K562 (cell line): ENCODE measurements around the gene TNFRSF13B. TPM values are rescaled to one million over a fixed set of nuclear protein-coding genes. Genes with fewer than 3 reads are reported as not detected.

Experiments
- ATAC-seq: fragments of 200-7000 bp; cut with Tn5 transposase; 3 replicates; pipeline ENCODE4 v1.9.1; 2020; ENCODE audit warnings: moderate library complexity
- BruUV-seq: library from RNA; stranded (reverse); fragments of 400-500 nt; replicated peaks from 2 replicates; lab custom pipeline; 2021; lab: Mats Ljungman, UMichigan
- CTCF ChIA-PET: fragments of 300-600 bp; formaldehyde crosslinking; extraction: SDS; loops from one replicate; lab custom pipeline; 2021; ENCODE audit warnings: low intra/inter-chr PET ratio; lab: Yijun Ruan, JAX
- POLR2A ChIA-PET: fragments of 300-600, 350-650 bp; sonication (Branson Sonifier 250); formaldehyde crosslinking; extraction: SDS; loops from one replicate; lab custom pipeline; 2021; ENCODE audit warnings: antibody characterized with exemption, inconsistent platforms; lab: Yijun Ruan, JAX
- DNase-seq, 4 experiments: peaks; one replicate each; pipeline versions ENCODE4 v3.0.0 to v3.0.0-alpha.2; 2011 to 2018; ENCODE audit warnings: low spot score in 3 of 4, mixed read lengths in 3 of 4; ENCODE audit errors: extremely low read depth in 1 of 4
- FAIRE-seq: peaks from 2 replicates; lab custom pipeline; 2011; peaks lifted over from hg19 to GRCh38; lab: Jason Lieb, UNC
- H2AFZ ChIP-seq: 2 replicates; pipeline ENCODE4 v1.6.0; 2011; ENCODE audit warnings: low read depth, low read length, control low read depth, inconsistent platforms
- H3K27ac ChIP-seq: fragments of 200-600 bp; 3 replicates; pipeline ENCODE4 v1.8.0; 2011; ENCODE audit warnings: low read depth, mild to moderate bottlenecking, control low read depth, inconsistent platforms, low read length, moderate library complexity, mixed read lengths; ENCODE audit errors: extremely low read depth
- H3K27me3 ChIP-seq, 2 experiments: fragments of 300-600 bp in 1 of 2; 2 replicates in 1 of 2; 3 replicates in 1 of 2; pipeline versions ENCODE4 v1.6.0 to v1.8.0; 2011; ENCODE audit warnings: inconsistent platforms in 2 of 2, low read length in 2 of 2, mild to moderate bottlenecking in 1 of 2, mixed read lengths in 1 of 2, moderate library complexity in 1 of 2; ENCODE audit not compliant: control insufficient read depth in 2 of 2, insufficient read depth in 2 of 2
- H3K36me3 ChIP-seq: fragments of 300-600 bp; 3 replicates; pipeline ENCODE4 v1.8.0; 2011; ENCODE audit warnings: mild to moderate bottlenecking, low read length, inconsistent platforms; ENCODE audit not compliant: control insufficient read depth, insufficient read depth
- H3K4me1 ChIP-seq, 2 experiments: fragments of 200-600 bp in 1 of 2; replicated peaks in 1 of 2; 2 replicates in 1 of 2; 3 replicates in 1 of 2; pipeline versions ENCODE4 v1.5.1 to v1.8.0; 2011; ENCODE audit warnings: inconsistent platforms in 2 of 2, low read length in 2 of 2, mild to moderate bottlenecking in 1 of 2, mixed read lengths in 1 of 2, moderate library complexity in 1 of 2; ENCODE audit not compliant: control insufficient read depth in 2 of 2, insufficient read depth in 2 of 2
- H3K4me2 ChIP-seq: 2 replicates; pipeline ENCODE4 v1.6.1; 2011; ENCODE audit warnings: low read length, control low read depth, inconsistent platforms, mixed read lengths; ENCODE audit not compliant: insufficient read depth
- H3K4me3 ChIP-seq: fragments of 200-600 bp; sonication (generic), shearing (Covaris generic); 2 replicates; pipeline ENCODE4 v1.5.1; 2016; ENCODE audit warnings: control low read depth, inconsistent platforms
- H3K79me2 ChIP-seq: fragments of 200-600 bp; 3 replicates; pipeline ENCODE4 v1.8.0; 2011; ENCODE audit warnings: low read length, inconsistent platforms; ENCODE audit not compliant: control insufficient read depth, insufficient read depth
- H3K9ac ChIP-seq, 2 experiments: 2 replicates each; pipeline versions ENCODE4 v1.6.0 to v1.6.1; 2011; ENCODE audit warnings: low read depth in 2 of 2, low read length in 2 of 2, control low read depth in 1 of 2, inconsistent platforms in 1 of 2, mild to moderate bottlenecking in 1 of 2, mixed read lengths in 1 of 2; ENCODE audit not compliant: insufficient read depth in 1 of 2
- H3K9me1 ChIP-seq: one replicate; pipeline ENCODE4 v1.6.0; 2011; ENCODE audit warnings: inconsistent platforms, mild to moderate bottlenecking, low read length, moderate library complexity; ENCODE audit not compliant: control insufficient read depth, insufficient read depth
- H3K9me3 ChIP-seq: replicated peaks from 2 replicates; pipeline ENCODE4 v1.5.1; 2011; ENCODE audit warnings: low read depth, low read length, inconsistent platforms; ENCODE audit not compliant: control insufficient read depth, insufficient read depth
- H4K20me1 ChIP-seq: replicated peaks from 2 replicates; pipeline ENCODE4 v1.6.1; 2011; ENCODE audit warnings: low read length, inconsistent platforms, mixed read lengths; ENCODE audit not compliant: control insufficient read depth, insufficient read depth
- DPF2 ChIP-seq: fragments of 450-650 bp; IDR thresholded peaks from 2 replicates; pipeline ENCODE4 v1.6.1; 2016
- GABPB1 ChIP-seq: sonication (generic); formaldehyde crosslinking; IDR thresholded peaks from 2 replicates; pipeline ENCODE4 v1.8.0; 2022; ENCODE audit warnings: mild to moderate bottlenecking, missing genetic modification reagents
- HDAC1 ChIP-seq, 2 experiments: fragments of 450-650 bp; IDR thresholded peaks; 2 replicates each; pipeline ENCODE4 v1.6.1; 2016 to 2017; ENCODE audit warnings: inconsistent platforms in 1 of 2, mild to moderate bottlenecking in 1 of 2, moderate library complexity in 1 of 2
- TAF1 ChIP-seq: IDR thresholded peaks from 2 replicates; pipeline ENCODE4 v1.6.1; 2011; ENCODE audit warnings: mild to moderate bottlenecking, low read length, moderate library complexity; ENCODE audit not compliant: insufficient read depth, control insufficient read depth, severe bottlenecking; ENCODE audit errors: extremely low read depth
- TFE3 ChIP-seq: fragments of 450-650 bp; formaldehyde crosslinking; IDR thresholded peaks from 2 replicates; pipeline ENCODE4 v1.4.0; 2020; ENCODE audit warnings: mild to moderate bottlenecking, mixed read lengths
- ZC3H4 ChIP-seq: sonication (generic); formaldehyde crosslinking; IDR thresholded peaks from 2 replicates; pipeline ENCODE4 v1.9.0; 2021; ENCODE audit warnings: missing genetic modification reagents, borderline replicate concordance
- ZNF740 ChIP-seq, 3 experiments: fragments of 200-800 bp in 1 of 3; sonication (Bioruptor generic) in 1 of 3; sonication (generic) in 1 of 3; formaldehyde crosslinking in 1 of 3; IDR thresholded peaks; 2 replicates each; pipeline versions ENCODE4 v1.6.1 to v1.8.0; 2016 to 2022; ENCODE audit warnings: mild to moderate bottlenecking in 2 of 3, missing compliant biosample characterization in 2 of 3, missing genetic modification characterization in 2 of 3, missing genetic modification reagents in 1 of 3
- ZNF76 ChIP-seq: fragments of 250-450 bp; sonication (Bioruptor Pico); IDR thresholded peaks from 2 replicates; pipeline ENCODE4 v1.4.0; 2020; ENCODE audit warnings: mild to moderate bottlenecking, moderate library complexity, borderline replicate concordance
- WGBS: fragments of 100-300 bp; shearing (Covaris generic); methylation state at CpG from one replicate; pipeline ENCODE4 v1.1.6; 2016; ENCODE audit warnings: low coverage, mixed read lengths; ENCODE audit not compliant: insufficient coverage; ENCODE audit errors: missing lambda C conversion rate; 5-methylcytosine and 5-hydroxymethylcytosine counted together
- in situ Hi-C: fragments of 300-500 bp; cut with MboI; formaldehyde crosslinking; loops from 4 replicates; pipeline ENCODE4 v1.15.0; 2018; ENCODE audit warnings: inconsistent platforms, mixed read lengths
- intact Hi-C: fragments of 100-400 bp; cut with micrococcal nuclease; formaldehyde crosslinking; loops from 2 replicates; pipeline ENCODE4 v1.14.2; 2022
- polyA plus RNA-seq, 8 experiments: library from polyadenylated mRNA; depleted of rRNA in 4 of 8; stranded (reverse) in 5 of 8; unstranded in 3 of 8; fragments of >200 nt; fragmentation: Nextera tagmentation in 2 of 8; fragmentation: Illumina TruSeq in 1 of 8; extraction: Ambion mirVana in 2 of 8; extraction: Trizol in 1 of 8; gene quantifications; 2 replicates each; pipeline versions ENCODE4 v1.2.1 to v1.2.3, GENCODE V29; 2011 to 2014; ENCODE audit warnings: inconsistent platforms in 1 of 8, missing spikeins in 1 of 8
- total RNA-seq, 7 experiments: library from RNA; depleted of rRNA in 6 of 7; stranded (reverse); fragments of >200 nt in 6 of 7; fragmentation: Illumina TruSeq in 2 of 7; extraction: Trizol in 2 of 7; gene quantifications; 2 replicates each; pipeline versions ENCODE4 v1.2.1 to v1.2.3, GENCODE V29; 2011 to 2021; ENCODE audit warnings: low replicate concordance in 1 of 7
- TF ChIP-seq, protein P1 (sequence below): fragments of 250-450 bp; sonication (Bioruptor Pico); IDR thresholded peaks from 2 replicates; pipeline ENCODE4 v1.4.0; 2020; ENCODE audit warnings: borderline replicate concordance
- TF ChIP-seq, protein P2 (sequence below): sonication (generic); formaldehyde crosslinking; IDR thresholded peaks from 2 replicates; pipeline ENCODE4 v1.8.0; 2022; ENCODE audit warnings: mild to moderate bottlenecking, missing genetic modification reagents, borderline replicate concordance

TNFRSF13B gene
- total and polyA plus RNA-seq, 9 of the 15 experiments (the other 6 are each of a cell fraction or from before 2014, with no cell fraction given), result not detected

- H3K9me3 ChIP-seq, result no peaks in the 10 kb centered on the region
- H3K79me2 ChIP-seq, result no peaks in the 10 kb centered on the region
- ATAC-seq (no peak), DNase-seq (no peak), FAIRE-seq (no peak)
- H2AFZ ChIP-seq, result no peak overlapping the region
- H3K27me3 ChIP-seq, result peaks cover 3 to 31% of the 10 kb centered on the region in 2 experiments; a peak in 3 of 5 replicates
- WGBS, result 0% methylated on average over 2 of the region's 2 CpGs
- no peaks in the 10 kb centered on the region for H3K36me3 ChIP-seq
- CTCF ChIA-PET, result no interaction called here
- POLR2A ChIA-PET, result no interaction called here
- intact Hi-C loops (no loop called here), in situ Hi-C loops (no loop called here)
- H3K4me1 ChIP-seq, result no peaks in the 10 kb centered on the region
- H3K27ac ChIP-seq, result no peak overlapping the region
- TF ChIP-seq TFE3 (CRISPR knock-in tag) (no peak), GABPB1 (CRISPR knock-in tag) (no peak), ZC3H4 (no peak), DPF2 (no peak), TAF1 (no peak), HDAC1 (IDR thresholded peaks at IDR 0.05) (no peak), ZNF740 (CRISPR knock-in tag; IDR thresholded peaks at IDR 0.05) (no peak), ZNF740 (tag; IDR thresholded peaks at IDR 0.05) (no peak), ZNF76 (CRISPR knock-in tag) (no peak)
- TF ChIP-seq, protein P1, sequence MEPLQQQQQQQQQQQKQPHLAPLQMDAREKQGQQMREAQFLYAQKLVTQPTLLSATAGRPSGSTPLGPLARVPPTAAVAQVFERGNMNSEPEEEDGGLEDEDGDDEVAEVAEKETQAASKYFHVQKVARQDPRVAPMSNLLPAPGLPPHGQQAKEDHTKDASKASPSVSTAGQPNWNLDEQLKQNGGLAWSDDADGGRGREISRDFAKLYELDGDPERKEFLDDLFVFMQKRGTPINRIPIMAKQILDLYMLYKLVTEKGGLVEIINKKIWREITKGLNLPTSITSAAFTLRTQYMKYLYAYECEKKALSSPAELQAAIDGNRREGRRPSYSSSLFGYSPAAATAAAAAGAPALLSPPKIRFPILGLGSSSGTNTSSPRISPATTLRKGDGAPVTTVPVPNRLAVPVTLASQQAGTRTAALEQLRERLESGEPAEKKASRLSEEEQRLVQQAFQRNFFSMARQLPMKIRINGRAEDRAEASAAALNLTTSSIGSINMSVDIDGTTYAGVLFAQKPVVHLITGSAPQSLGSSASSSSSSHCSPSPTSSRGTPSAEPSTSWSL (CRISPR knock-in tag), result no peak
- TF ChIP-seq, protein P2, sequence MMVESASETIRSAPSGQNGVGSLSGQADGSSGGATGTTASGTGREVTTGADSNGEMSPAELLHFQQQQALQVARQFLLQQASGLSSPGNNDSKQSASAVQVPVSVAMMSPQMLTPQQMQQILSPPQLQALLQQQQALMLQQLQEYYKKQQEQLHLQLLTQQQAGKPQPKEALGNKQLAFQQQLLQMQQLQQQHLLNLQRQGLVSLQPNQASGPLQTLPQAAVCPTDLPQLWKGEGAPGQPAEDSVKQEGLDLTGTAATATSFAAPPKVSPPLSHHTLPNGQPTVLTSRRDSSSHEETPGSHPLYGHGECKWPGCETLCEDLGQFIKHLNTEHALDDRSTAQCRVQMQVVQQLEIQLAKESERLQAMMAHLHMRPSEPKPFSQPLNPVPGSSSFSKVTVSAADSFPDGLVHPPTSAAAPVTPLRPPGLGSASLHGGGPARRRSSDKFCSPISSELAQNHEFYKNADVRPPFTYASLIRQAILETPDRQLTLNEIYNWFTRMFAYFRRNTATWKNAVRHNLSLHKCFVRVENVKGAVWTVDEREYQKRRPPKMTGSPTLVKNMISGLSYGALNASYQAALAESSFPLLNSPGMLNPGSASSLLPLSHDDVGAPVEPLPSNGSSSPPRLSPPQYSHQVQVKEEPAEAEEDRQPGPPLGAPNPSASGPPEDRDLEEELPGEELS (CRISPR knock-in tag), result no peak
- no peak overlapping the region for H3K9ac ChIP-seq
- no peak overlapping the region for H3K4me3 ChIP-seq
- H3K4me2 ChIP-seq, result no peak overlapping the region
- no TSS peak for BruUV-seq
- H3K9me1 ChIP-seq, result no peaks in the 10 kb centered on the region
- no peaks in the 10 kb centered on the region for H4K20me1 ChIP-seq
Observed at GRCh38 chr17:16905593-16906191, 66.2 kb downstream of the TNFRSF13B start.
